ENCODE data around the gene NSRP1. TPM values are rescaled to one million over a fixed set of nuclear protein-coding genes. Genes with fewer than 3 reads are reported as not detected.

NSRP1 gene
- total and polyA plus RNA-seq, 2 experiments from 2014 or later: 7.7 to 54.8 TPM

GRCh38 chr17:30188211-30188939 is 71.8 kb downstream of the NSRP1 start:
- Histone ChIP-seq H3K4me3 (no peak overlapping the region), H3K27ac (no peak overlapping the region), H3K9me3 (ENCODE audit: low read depth) (no peaks in the 10 kb centered on the region), H3K4me1 (ENCODE audit: insufficient read depth) (no peaks in the 10 kb centered on the region), H3F3A (ENCODE audit: insufficient read depth) (peaks cover 12% of the 10 kb centered on the region; the same call in 1 of the 2 replicates), H4K20me1 (ENCODE audit: insufficient read depth) (no peaks in the 10 kb centered on the region), H3K27me3 (replicated peaks; ENCODE audit: insufficient read depth) (no peaks in the 10 kb centered on the region), H3K36me3 (ENCODE audit: low read depth) (peaks cover 46% of the 10 kb centered on the region), H3K9ac (no peak overlapping the region), H2AFZ (no peak overlapping the region), H3K9me2 (ENCODE audit: insufficient read depth) (no peaks in the 10 kb centered on the region), H3K4me2 (ENCODE audit: unreplicated experiment) (no peak overlapping the region), H3K79me2 (ENCODE audit: insufficient read depth) (no peaks in the 10 kb centered on the region)
- 97 to 98% methylated on average over 5 of the region's 5 CpGs for WGBS, 2 experiments (ENCODE audit: low coverage in 1 of 2, low lambda C conversion rate in 2 of 2, missing lambda C conversion rate in 2 of 2)
- TF ChIP-seq EZH2 (IDR thresholded peaks at IDR 0.05; ENCODE audit: insufficient read depth, poor library complexity, severe bottlenecking) (no peak), EZH2phosphoT487 (IDR thresholded peaks at IDR 0.05; ENCODE audit: insufficient read depth, low read depth) (no peak)
- no peak for DNase-seq
- in situ Hi-C loops (cut with MboI): no loop called here

GRCh38 chr17:30191072-30191471 is 74.5 kb downstream of the NSRP1 start:
- Histone ChIP-seq H3K4me1 (ENCODE audit: insufficient read depth) (no peaks in the 10 kb centered on the region), H3K27me3 (replicated peaks; ENCODE audit: insufficient read depth) (no peaks in the 10 kb centered on the region), H3K9ac (no peak overlapping the region), H3K4me2 (ENCODE audit: unreplicated experiment) (no peak overlapping the region), H3K4me3 (no peak overlapping the region), H3K36me3 (ENCODE audit: low read depth) (peaks cover 19% of the 10 kb centered on the region), H3K9me3 (ENCODE audit: low read depth) (no peaks in the 10 kb centered on the region), H3K27ac (no peak overlapping the region), H3K79me2 (ENCODE audit: insufficient read depth) (no peaks in the 10 kb centered on the region), H3K9me2 (ENCODE audit: insufficient read depth) (no peaks in the 10 kb centered on the region), H2AFZ (no peak overlapping the region), H3F3A (ENCODE audit: insufficient read depth) (peaks cover 12% of the 10 kb centered on the region; the same call in 1 of the 2 replicates), H4K20me1 (ENCODE audit: insufficient read depth) (no peaks in the 10 kb centered on the region)
- WGBS, 2 experiments (ENCODE audit: low coverage in 1 of 2, low lambda C conversion rate in 2 of 2, missing lambda C conversion rate in 2 of 2): 25 to 29% methylated on average over 2 of the region's 2 CpGs
- in situ Hi-C loops (cut with MboI): no loop called here
- TF ChIP-seq EZH2 (IDR thresholded peaks at IDR 0.05; ENCODE audit: insufficient read depth, poor library complexity, severe bottlenecking) (no peak), EZH2phosphoT487 (IDR thresholded peaks at IDR 0.05; ENCODE audit: insufficient read depth, low read depth) (no peak)
- no peak for DNase-seq

GRCh38 chr17:30196504-30196903 is 79.9 kb downstream of the NSRP1 start:
- H3K27me3 ChIP-seq (replicated peaks; ENCODE audit: insufficient read depth): no peaks in the 10 kb centered on the region
- no peaks in the 10 kb centered on the region for H3K79me2 ChIP-seq (ENCODE audit: insufficient read depth)
- TF ChIP-seq EZH2phosphoT487 (IDR thresholded peaks at IDR 0.05; ENCODE audit: insufficient read depth, low read depth) (no peak), EZH2 (IDR thresholded peaks at IDR 0.05; ENCODE audit: insufficient read depth, poor library complexity, severe bottlenecking) (no peak)
- H4K20me1 ChIP-seq (ENCODE audit: insufficient read depth): no peaks in the 10 kb centered on the region
- 67 to 74% methylated on average over 3 of the region's 3 CpGs for WGBS, 2 experiments (ENCODE audit: low coverage in 1 of 2, low lambda C conversion rate in 2 of 2, missing lambda C conversion rate in 2 of 2)
- H3K4me3 ChIP-seq: no peak overlapping the region
- H3F3A ChIP-seq (ENCODE audit: insufficient read depth): no peaks in the 10 kb centered on the region
- H3K4me2 ChIP-seq (ENCODE audit: unreplicated experiment): no peak overlapping the region
- no peak overlapping the region for H3K27ac ChIP-seq
- H3K9ac ChIP-seq: no peak overlapping the region
- no peaks in the 10 kb centered on the region for H3K4me1 ChIP-seq (ENCODE audit: insufficient read depth)
- no peaks in the 10 kb centered on the region for H3K9me3 ChIP-seq (ENCODE audit: low read depth)
- in situ Hi-C loops (cut with MboI): no loop called here
- H3K36me3 ChIP-seq (ENCODE audit: low read depth): no peaks in the 10 kb centered on the region
- H2AFZ ChIP-seq: no peak overlapping the region
- no peak for DNase-seq
- no peaks in the 10 kb centered on the region for H3K9me2 ChIP-seq (ENCODE audit: insufficient read depth)

- Histone ChIP-seq H3F3A (ENCODE audit: insufficient read depth) (no peaks in the 10 kb centered on the region), H3K4me2 (ENCODE audit: unreplicated experiment) (no peak overlapping the region), H3K36me3 (ENCODE audit: low read depth) (no peaks in the 10 kb centered on the region), H3K79me2 (ENCODE audit: insufficient read depth) (no peaks in the 10 kb centered on the region), H4K20me1 (ENCODE audit: insufficient read depth) (no peaks in the 10 kb centered on the region), H3K27me3 (replicated peaks; ENCODE audit: insufficient read depth) (no peaks in the 10 kb centered on the region), H3K9me2 (ENCODE audit: insufficient read depth) (no peaks in the 10 kb centered on the region), H2AFZ (no peak overlapping the region), H3K4me1 (ENCODE audit: insufficient read depth) (no peaks in the 10 kb centered on the region), H3K9me3 (ENCODE audit: low read depth) (no peaks in the 10 kb centered on the region), H3K27ac (no peak overlapping the region), H3K4me3 (no peak overlapping the region), H3K9ac (no peak overlapping the region)
- in situ Hi-C loops (cut with MboI): no loop called here
- TF ChIP-seq EZH2 (IDR thresholded peaks at IDR 0.05; ENCODE audit: insufficient read depth, poor library complexity, severe bottlenecking): no peak
- no peak for TF ChIP-seq EZH2phosphoT487 (IDR thresholded peaks at IDR 0.05; ENCODE audit: insufficient read depth, low read depth)
- DNase-seq: no peak
- 90 to 100% methylated on average over 4 of the region's 4 CpGs for WGBS, 2 experiments (ENCODE audit: low coverage in 1 of 2, low lambda C conversion rate in 2 of 2, missing lambda C conversion rate in 2 of 2)
Measured at GRCh38 chr17:30197416-30197815, 80.8 kb downstream of the NSRP1 start.

Measured in GM23248 (cell line).